ENCODE data around the gene HOXD10.

- TF ChIP-seq POLR2AphosphoS5 (IDR thresholded peaks at IDR 0.05; ENCODE audit: low read depth, low read length) (no peak), TAF1 (IDR thresholded peaks at IDR 0.05; ENCODE audit: borderline replicate concordance, low read depth, low read length) (no peak), POLR2A (IDR thresholded peaks at IDR 0.05; ENCODE audit: low read depth, low read length) (no peak)
Observed at GRCh38 chr2:176102309-176102866, 14.2 kb upstream of the HOXD10 start.

Data from GM12892 (cell line).